A549 (cell line): ENCODE results near the gene SSBP3. TPM values are rescaled to one million over a fixed set of nuclear protein-coding genes. Genes with fewer than 3 reads are reported as not detected.

Experiments used
- ATAC-seq, 2 experiments: fragments of 200-7000 bp in 1 of 2; fragments of >200 bp in 1 of 2; cut with Nextera tagmentation in 1 of 2; cut with Tn5 transposase in 1 of 2; 3 replicates each; pipeline versions ENCODE4 v1.8.0 to v1.9.1; 2018 to 2020; ENCODE audit warnings: mild to moderate bottlenecking in 1 of 2, moderate library complexity in 1 of 2
- CTCF ChIA-PET: fragments of 300-600 bp; sonication (Branson Sonifier 250); formaldehyde crosslinking; extraction: SDS; loops from one replicate; lab custom pipeline; 2021; ENCODE audit warnings: antibody characterized with exemption, inconsistent platforms; lab: Yijun Ruan, JAX
- POLR2A ChIA-PET: fragments of 350-600 bp; formaldehyde crosslinking; extraction: SDS; loops from one replicate; lab custom pipeline; 2021; ENCODE audit warnings: antibody characterized with exemption, inconsistent platforms; lab: Yijun Ruan, JAX
- DNase-seq, 2 experiments: peaks; one replicate each; pipeline versions ENCODE4 v3.0.0 to v3.0.0-alpha.2; 2011 to 2016; ENCODE audit warnings: low read depth in 1 of 2, low spot score in 1 of 2
- FAIRE-seq: peaks from 2 replicates; lab custom pipeline; 2011; peaks lifted over from hg19 to GRCh38; lab: Jason Lieb, UNC
- H3K27ac ChIP-seq, 2 experiments: fragments of >200 bp; sonication (Bioruptor Twin); formaldehyde crosslinking; 3 replicates each; pipeline ENCODE4 v1.5.1; 2016 to 2017
- H3K4me1 ChIP-seq: fragments of >200 bp; sonication (Bioruptor Twin); formaldehyde crosslinking; 3 replicates; pipeline ENCODE4 v1.6.1; 2016
- H3K4me2 ChIP-seq: fragments of >200 bp; sonication (Bioruptor Twin); formaldehyde crosslinking; 3 replicates; pipeline ENCODE4 v1.6.1; 2016
- H3K4me3 ChIP-seq: fragments of >200 bp; sonication (Bioruptor Twin); formaldehyde crosslinking; 3 replicates; pipeline ENCODE4 v1.5.1; 2016
- H3K9me3 ChIP-seq: fragments of >200 bp; sonication (Bioruptor Twin); formaldehyde crosslinking; 3 replicates; pipeline ENCODE4 v1.6.1; 2016
- BHLHE40 ChIP-seq: IDR thresholded peaks from 2 replicates; pipeline ENCODE4 v1.6.1; 2012; ENCODE audit warnings: low read depth, low read length, inconsistent platforms
- CBX8 ChIP-seq: fragments of 200-600 bp; sonication (generic); IDR thresholded peaks from 2 replicates; pipeline ENCODE4 v1.6.1; 2016
- CTCF ChIP-seq: fragments of >200 bp; sonication (Bioruptor Twin); formaldehyde crosslinking; IDR thresholded peaks from 3 replicates; pipeline ENCODE4 v1.5.1; 2016
- EHF ChIP-seq: fragments of 250-450 bp; sonication (Bioruptor Pico); IDR thresholded peaks from 2 replicates; pipeline ENCODE4 v1.5.0; 2020; ENCODE audit warnings: mild to moderate bottlenecking
- ELK1 ChIP-seq: fragments of 150-350 bp; IDR thresholded peaks from 2 replicates; pipeline ENCODE4 v1.6.1; 2014; ENCODE audit warnings: low read depth, mild to moderate bottlenecking, low read length
- ESRRA ChIP-seq: fragments of 150-350 bp; IDR thresholded peaks from 2 replicates; pipeline ENCODE4 v1.6.1; 2014; ENCODE audit warnings: mild to moderate bottlenecking, low read length, borderline replicate concordance
- HDAC2 ChIP-seq: fragments of 200-600 bp; sonication (generic); IDR thresholded peaks from 2 replicates; pipeline ENCODE4 v1.6.1; 2016
- MAFK ChIP-seq: fragments of 450-650 bp; IDR thresholded peaks from 2 replicates; pipeline ENCODE4 v1.6.1; 2014; ENCODE audit not compliant: partially characterized antibody
- MAZ ChIP-seq: fragments of 150-350 bp; IDR thresholded peaks from 2 replicates; pipeline ENCODE4 v1.6.1; 2014; ENCODE audit warnings: antibody characterized with exemption, low read depth, low read length, borderline replicate concordance
- PHF8 ChIP-seq: fragments of 200-600 bp; sonication (generic); IDR thresholded peaks from 2 replicates; pipeline ENCODE4 v1.6.1; 2016; ENCODE audit warnings: low read depth, mild to moderate bottlenecking, antibody characterized with exemption, moderate library complexity, borderline replicate concordance
- RAD21 ChIP-seq, 2 experiments: fragments of >200 bp in 1 of 2; sonication (Bioruptor Twin) in 1 of 2; formaldehyde crosslinking in 1 of 2; IDR thresholded peaks in 1 of 2; conservative IDR thresholded peaks in 1 of 2; 2 replicates in 1 of 2; 3 replicates in 1 of 2; pipeline ENCODE4 v1.6.1; 2012 to 2018; ENCODE audit warnings: inconsistent platforms in 1 of 2
- RFX5 ChIP-seq: fragments of 450-650 bp; IDR thresholded peaks from 2 replicates; pipeline ENCODE4 v1.7.1; 2014; ENCODE audit warnings: antibody characterized with exemption, mild to moderate bottlenecking, moderate library complexity
- RNF2 ChIP-seq: fragments of 200-600 bp; sonication (generic); IDR thresholded peaks from 2 replicates; pipeline ENCODE4 v1.6.1; 2016; ENCODE audit warnings: low read depth, mild to moderate bottlenecking, antibody characterized with exemption, moderate library complexity, borderline replicate concordance
- SMC3 ChIP-seq: fragments of >200 bp; sonication (Bioruptor Twin); formaldehyde crosslinking; IDR thresholded peaks from 3 replicates; pipeline ENCODE4 v1.6.1; 2018; ENCODE audit warnings: inconsistent platforms
- ZNF302 ChIP-seq: fragments of 250-450 bp; sonication (Bioruptor Pico); IDR thresholded peaks from 2 replicates; pipeline ENCODE4 v1.9.0; 2021; ENCODE audit warnings: inconsistent platforms, mild to moderate bottlenecking, moderate library complexity
- WGBS: methylation state at CpG from one replicate; pipeline ENCODE4 v1.1.6; 2017; ENCODE audit errors: missing lambda C conversion rate; 5-methylcytosine and 5-hydroxymethylcytosine counted together
- polyA plus RNA-seq, 4 experiments: library from polyadenylated mRNA; depleted of rRNA in 3 of 4; stranded (reverse); fragments of >200 nt; fragmentation: RNase III in 1 of 4; extraction: RNeasy Plus Mini Kit Qiagen cat#74134 plus additional on column Dnase treatment in 1 of 4; gene quantifications; 2 replicates in 3 of 4; 3 replicates in 1 of 4; pipeline ENCODE4 v1.2.3, GENCODE V29; 2011 to 2017
- TF ChIP-seq, protein P1 (sequence below): IDR thresholded peaks from 2 replicates; pipeline ENCODE4 v1.6.1; 2012
- TF ChIP-seq, protein P2 (sequence below): IDR thresholded peaks from 2 replicates; pipeline ENCODE4 v1.6.1; 2012

SSBP3 gene
- polyA plus RNA-seq, 2 of the 4 experiments (the other 2 are of a cell fraction), result 7.2 to 9.1 TPM

DNA sequence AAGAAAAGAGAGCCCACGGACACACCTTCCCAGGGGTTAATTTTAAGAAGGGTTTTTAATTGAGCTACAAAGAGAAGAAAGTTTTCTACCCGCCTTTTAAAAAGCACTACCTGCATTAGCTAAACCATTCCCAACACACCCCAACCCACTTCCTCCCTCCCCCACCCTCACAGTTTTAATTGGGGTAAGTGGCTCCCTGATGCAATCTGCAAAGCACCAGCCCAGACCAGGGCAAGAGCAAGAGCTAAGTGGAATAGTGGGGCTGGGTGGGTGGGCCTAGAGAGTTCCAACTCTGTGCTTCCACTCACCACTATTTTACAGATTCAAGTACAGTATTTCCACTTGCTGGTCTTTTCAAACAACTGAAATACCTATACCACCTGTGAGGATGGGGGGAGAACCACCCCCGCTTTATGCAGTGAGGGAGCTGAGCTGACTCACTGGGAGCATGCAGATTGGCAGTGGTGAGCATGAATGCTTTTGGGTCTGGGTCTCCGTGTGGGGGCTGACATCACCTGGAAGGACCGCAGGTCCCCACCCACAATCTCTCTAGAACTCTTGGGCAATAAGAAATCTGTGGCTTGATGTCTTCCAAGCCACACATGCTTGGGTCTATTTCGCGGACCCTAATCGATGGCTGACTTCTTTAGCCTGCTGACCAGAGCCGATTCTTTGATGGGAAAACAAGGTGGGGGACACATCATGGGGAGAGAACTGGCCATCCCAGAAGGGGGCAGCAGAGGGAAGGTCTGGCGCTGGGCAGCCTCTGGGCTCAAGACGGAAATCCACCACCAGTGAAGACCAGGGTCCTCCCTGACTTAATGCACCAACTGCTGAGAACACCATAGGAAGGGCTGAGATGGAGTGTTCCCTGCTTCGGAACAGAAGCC lies 95.5 kb downstream of the SSBP3 start:
- H3K9me3 ChIP-seq, result no peaks in the 10 kb centered on the region
- TF ChIP-seq RAD21 (conservative IDR thresholded peaks at IDR 0.05 in 1 of 2, IDR thresholded peaks at IDR 0.05 in 1 of 2) (peak; percentile 20 to 54; a peak in 2 of 5 replicates), CTCF (peak; percentile 33), MAFK (no peak), SMC3 (peak; percentile 48)
- ATAC-seq (peak in 1 of 2 experiments; percentile 89; a peak in 3 of 6 replicates), FAIRE-seq (no peak), DNase-seq (peak; percentile 22 to 23)
- ChIA-PET CTCF (interaction anchor here (1.2 kb wide), 1 partner anchor 179 kb away, joined by 3 read pairs; no protein-coding TSS in a partner anchor), POLR2A (no interaction called here)
- H3K27ac ChIP-seq, result no peak overlapping the region
- H3K4me2 ChIP-seq, result no peak overlapping the region
- WGBS, result 74% methylated on average over 12 of the region's 12 CpGs
- no peaks in the 10 kb centered on the region for H3K4me1 ChIP-seq
- H3K4me3 ChIP-seq, result no peak overlapping the region

GRCh38 chr1:54309631-54310366 lies 96.4 kb downstream of the SSBP3 start:
- no peaks in the 10 kb centered on the region for H3K9me3 ChIP-seq
- POLR2A ChIA-PET, result no interaction called here
- FAIRE-seq (no peak), ATAC-seq (no peak), DNase-seq (no peak)
- WGBS, result 86% methylated on average over 16 of the region's 19 CpGs
- H3K4me3 ChIP-seq, result no peak overlapping the region
- TF ChIP-seq PHF8, result no peak
- TF ChIP-seq RFX5, result no peak
- TF ChIP-seq ZNF302 (CRISPR knock-in tag), result no peak
- no peak for TF ChIP-seq CBX8
- no peak for TF ChIP-seq MAZ
- TF ChIP-seq ESRRA, result no peak
- no peak for TF ChIP-seq SMC3
- TF ChIP-seq HDAC2, result no peak
- TF ChIP-seq EHF (CRISPR knock-in tag), result no peak
- TF ChIP-seq, protein P1, sequence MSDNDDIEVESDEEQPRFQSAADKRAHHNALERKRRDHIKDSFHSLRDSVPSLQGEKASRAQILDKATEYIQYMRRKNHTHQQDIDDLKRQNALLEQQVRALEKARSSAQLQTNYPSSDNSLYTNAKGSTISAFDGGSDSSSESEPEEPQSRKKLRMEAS, result no peak
- no peak for TF ChIP-seq RNF2
- TF ChIP-seq BHLHE40, result no peak
- no peak for TF ChIP-seq ELK1
- TF ChIP-seq, protein P2, sequence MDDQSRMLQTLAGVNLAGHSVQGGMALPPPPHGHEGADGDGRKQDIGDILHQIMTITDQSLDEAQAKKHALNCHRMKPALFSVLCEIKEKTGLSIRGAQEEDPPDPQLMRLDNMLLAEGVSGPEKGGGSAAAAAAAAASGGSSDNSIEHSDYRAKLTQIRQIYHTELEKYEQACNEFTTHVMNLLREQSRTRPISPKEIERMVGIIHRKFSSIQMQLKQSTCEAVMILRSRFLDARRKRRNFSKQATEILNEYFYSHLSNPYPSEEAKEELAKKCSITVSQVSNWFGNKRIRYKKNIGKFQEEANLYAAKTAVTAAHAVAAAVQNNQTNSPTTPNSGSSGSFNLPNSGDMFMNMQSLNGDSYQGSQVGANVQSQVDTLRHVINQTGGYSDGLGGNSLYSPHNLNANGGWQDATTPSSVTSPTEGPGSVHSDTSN, result no peak
- H3K4me1 ChIP-seq, result no peaks in the 10 kb centered on the region
- no peak overlapping the region for H3K27ac ChIP-seq
- CTCF ChIA-PET, result interaction anchor here (0.9 to 1.2 kb wide), 3 partner anchors 9 to 180 kb away, joined by 3 read pairs; no protein-coding TSS in a partner anchor
- H3K4me2 ChIP-seq, result no peak overlapping the region
